ENCODE measurements around the gene NAT8L.

NAT8L gene

GRCh38 chr4:2048831-2049230 lies 10.3 kb upstream of the NAT8L start:
- no peak for ATAC-seq (replicated peaks)
- Mint-ChIP-seq H3K4me3 (no peak overlapping the region), H3K27ac (no peak overlapping the region), H3K27me3 (peaks cover 25 to 60% of the 10 kb centered on the region in 2 donors), H3K4me1 (ENCODE audit: low read depth in 2 of 2) (peaks cover 0 to 5% of the 10 kb centered on the region in 2 donors), H3K36me3 (ENCODE audit: insufficient read depth) (no peaks in the 10 kb centered on the region), H3K9me3 (no peaks in the 10 kb centered on the region)
- DNase-seq: no peak

GRCh38 chr4:2049381-2049780 lies 9.7 kb upstream of the NAT8L start:
- H3K27ac Mint-ChIP-seq: no peak overlapping the region

GRCh38 chr4:2049811-2050210 lies 9.3 kb upstream of the NAT8L start:
- DNase-seq: no peak
- no peak overlapping the region for H3K27ac Mint-ChIP-seq
- no peaks in the 10 kb centered on the region for H3K36me3 Mint-ChIP-seq (ENCODE audit: insufficient read depth)
- no peak overlapping the region for H3K4me3 Mint-ChIP-seq
- H3K27me3 Mint-ChIP-seq: peaks cover 31 to 68% of the 10 kb centered on the region in 2 donors
- ATAC-seq (replicated peaks): no peak
- H3K4me1 Mint-ChIP-seq (ENCODE audit: low read depth in 2 of 2): peaks cover 0 to 5% of the 10 kb centered on the region in 2 donors
- no peaks in the 10 kb centered on the region for H3K9me3 Mint-ChIP-seq

More at GRCh38 chr4:2049381-2049780, 9.7 kb upstream of the NAT8L start:
- ATAC-seq (replicated peaks) (no peak), DNase-seq (no peak)
- Mint-ChIP-seq H3K36me3 (ENCODE audit: insufficient read depth) (no peaks in the 10 kb centered on the region), H3K4me1 (ENCODE audit: low read depth in 2 of 2) (peaks cover 0 to 5% of the 10 kb centered on the region in 2 donors), H3K4me3 (no peak overlapping the region), H3K27me3 (peaks cover 30 to 66% of the 10 kb centered on the region in 2 donors), H3K9me3 (no peaks in the 10 kb centered on the region)

- Mint-ChIP-seq H3K9me3 (no peaks in the 10 kb centered on the region), H3K4me1 (ENCODE audit: low read depth in 2 of 2) (no peaks in the 10 kb centered on the region), H3K27ac (no peak overlapping the region), H3K27me3 (peaks cover 35 to 60% of the 10 kb centered on the region in 2 donors), H3K4me3 (no peak overlapping the region), H3K36me3 (ENCODE audit: insufficient read depth) (no peaks in the 10 kb centered on the region)
- no peak for ATAC-seq (replicated peaks)
- DNase-seq: no peak
Observed at GRCh38 chr4:2051086-2051485, 8.0 kb upstream of the NAT8L start.

- DNase-seq (no peak), ATAC-seq (replicated peaks) (no peak)
- no peaks in the 10 kb centered on the region for H3K9me3 Mint-ChIP-seq
- H3K4me1 Mint-ChIP-seq (ENCODE audit: low read depth in 2 of 2): no peaks in the 10 kb centered on the region
- H3K27me3 Mint-ChIP-seq: peaks cover 48 to 58% of the 10 kb centered on the region in 2 donors
- H3K27ac Mint-ChIP-seq: no peak overlapping the region
- H3K36me3 Mint-ChIP-seq (ENCODE audit: insufficient read depth): no peaks in the 10 kb centered on the region
- no peak overlapping the region for H3K4me3 Mint-ChIP-seq
Observed at GRCh38 chr4:2054217-2054616, 4.9 kb upstream of the NAT8L start.

- peak overlapping the region; percentile 50 to 66 for H3K4me3 Mint-ChIP-seq
- ATAC-seq (replicated peaks) (no peak), DNase-seq (no peak)
- H3K9me3 Mint-ChIP-seq: no peaks in the 10 kb centered on the region
- peaks cover 39 to 52% of the 10 kb centered on the region in 2 donors for H3K27me3 Mint-ChIP-seq
- no peak overlapping the region for H3K27ac Mint-ChIP-seq
- no peaks in the 10 kb centered on the region for H3K36me3 Mint-ChIP-seq (ENCODE audit: insufficient read depth)
- no peaks in the 10 kb centered on the region for H3K4me1 Mint-ChIP-seq (ENCODE audit: low read depth in 2 of 2)
Observed at GRCh38 chr4:2057382-2058065, 1.6 kb upstream of the NAT8L start.

- no peak overlapping the region for H3K4me3 Mint-ChIP-seq
- H3K9me3 Mint-ChIP-seq: no peaks in the 10 kb centered on the region
- DNase-seq (no peak), ATAC-seq (replicated peaks) (peak; percentile 27)
- no peaks in the 10 kb centered on the region for H3K36me3 Mint-ChIP-seq (ENCODE audit: insufficient read depth)
- H3K27ac Mint-ChIP-seq: no peak overlapping the region
- no peaks in the 10 kb centered on the region for H3K4me1 Mint-ChIP-seq (ENCODE audit: low read depth in 2 of 2)
- peaks cover 39 to 48% of the 10 kb centered on the region in 2 donors for H3K27me3 Mint-ChIP-seq
Observed at GRCh38 chr4:2058264-2059045, 672 bp upstream of the NAT8L start.

GRCh38 chr4:2059726-2060602 lies 837 bp downstream of the NAT8L start:
- ATAC-seq (replicated peaks) (peak; percentile 41), DNase-seq (no peak)
- no peak overlapping the region for H3K27ac Mint-ChIP-seq
- no peaks in the 10 kb centered on the region for H3K9me3 Mint-ChIP-seq
- no peaks in the 10 kb centered on the region for H3K4me1 Mint-ChIP-seq (ENCODE audit: low read depth in 2 of 2)
- peaks cover 33 to 38% of the 10 kb centered on the region in 2 donors for H3K27me3 Mint-ChIP-seq
- H3K36me3 Mint-ChIP-seq (ENCODE audit: insufficient read depth): no peaks in the 10 kb centered on the region
- peak overlapping the region in 1 of 2 donors; percentile 34 for H3K4me3 Mint-ChIP-seq

GRCh38 chr4:2060611-2061185 lies 1.6 kb downstream of the NAT8L start:
- Mint-ChIP-seq H3K4me1 (ENCODE audit: low read depth in 2 of 2) (no peaks in the 10 kb centered on the region), H3K4me3 (peak overlapping the region in 1 of 2 donors; percentile 34), H3K27ac (no peak overlapping the region), H3K27me3 (peaks cover 27 to 38% of the 10 kb centered on the region in 2 donors), H3K36me3 (ENCODE audit: insufficient read depth) (no peaks in the 10 kb centered on the region), H3K9me3 (no peaks in the 10 kb centered on the region)
- ATAC-seq (replicated peaks) (no peak), DNase-seq (no peak)

GRCh38 chr4:2061186-2062131 lies 2.3 kb downstream of the NAT8L start:
- Mint-ChIP-seq H3K4me1 (ENCODE audit: low read depth in 2 of 2) (no peaks in the 10 kb centered on the region), H3K36me3 (ENCODE audit: insufficient read depth) (no peaks in the 10 kb centered on the region)
- ATAC-seq (replicated peaks): no peak

GRCh38 chr4:2062168-2062807 lies 3.2 kb downstream of the NAT8L start:
- Mint-ChIP-seq H3K9me3 (no peaks in the 10 kb centered on the region), H3K4me3 (no peak overlapping the region), H3K27me3 (peaks cover 17 to 23% of the 10 kb centered on the region in 2 donors), H3K4me1 (ENCODE audit: low read depth in 2 of 2) (no peaks in the 10 kb centered on the region), H3K36me3 (ENCODE audit: insufficient read depth) (no peaks in the 10 kb centered on the region), H3K27ac (no peak overlapping the region)
- DNase-seq: no peak
- ATAC-seq (replicated peaks): no peak

More at GRCh38 chr4:2061186-2062131, 2.3 kb downstream of the NAT8L start:
- Mint-ChIP-seq H3K27me3 (peaks cover 22 to 31% of the 10 kb centered on the region in 2 donors), H3K27ac (no peak overlapping the region), H3K9me3 (no peaks in the 10 kb centered on the region), H3K4me3 (no peak overlapping the region)
- no peak for DNase-seq

All from effector memory CD8-positive, alpha-beta T cell (primary cell).